Measurements from ENCODE around the gene GPR17.

- no peak for TF ChIP-seq EGR1 (IDR thresholded peaks at IDR 0.05; ENCODE audit: low read depth in 2 of 2)
- TF ChIP-seq SP1 (IDR thresholded peaks at IDR 0.05), result no peak
- no peak for TF ChIP-seq JUND (IDR thresholded peaks at IDR 0.05)
- TF ChIP-seq YY1 (IDR thresholded peaks at IDR 0.05), result no peak
Observed at GRCh38 chr2:127642706-127643438, 3.1 kb upstream of the GPR17 start.

Measured in liver (tissue), 2 donors.